Body of pancreas (tissue), 4 donors: ENCODE data around the gene COQ10B. TPM values are rescaled to one million over a fixed set of nuclear protein-coding genes. Genes with fewer than 3 reads are reported as not detected.
A peak's percentile ranks its signal among the peaks of the same experiment; 100 is the strongest.

Source experiments
- ATAC-seq: fragments of 150-250 bp; one replicate; pipeline ENCODE4 v1.9.1; 2016
- DNase-seq, 4 donors: peaks; one replicate each; pipeline ENCODE4 v3.0.0-alpha.2; 2019
- H3K27ac ChIP-seq, 4 donors: fragments of 200-600 bp; sonication (generic); 1 replicate in 3 of 4; 2 replicates in 1 of 4; pipeline versions ENCODE4 v1.5.1 to v1.6.1; 2016 to 2019; ENCODE audit warnings: mild to moderate bottlenecking in 1 of 4, mixed read lengths in 1 of 4, moderate library complexity in 1 of 4
- H3K27me3 ChIP-seq, 2 donors: fragments of 200-600 bp; sonication (generic); one replicate each; pipeline ENCODE4 v1.6.0; 2016; ENCODE audit warnings: mild to moderate bottlenecking in 1 of 2
- H3K36me3 ChIP-seq, 2 donors: fragments of 200-600 bp; sonication (generic); replicated peaks in 1 of 2; 2 replicates each; pipeline ENCODE4 v1.5.1; 2016; ENCODE audit warnings: low read depth in 2 of 2; ENCODE audit not compliant: insufficient read depth in 1 of 2
- H3K4me1 ChIP-seq: fragments of 200-600 bp; sonication (generic); one replicate; pipeline ENCODE4 v1.6.0; 2016
- H3K4me3 ChIP-seq, 2 donors: fragments of 200-600 bp; sonication (generic); 1 replicate in 1 of 2; 2 replicates in 1 of 2; pipeline ENCODE4 v1.5.1; 2016 to 2019
- H3K9me3 ChIP-seq, 3 donors: fragments of 200-600 bp; sonication (generic); 1 replicate in 2 of 3; 2 replicates in 1 of 3; pipeline ENCODE4 v1.5.1; 2016
- CTCF ChIP-seq, 7 experiments: fragments of 450-650 bp in 4 of 7; fragments of 200-600 bp in 3 of 7; sonication (generic) in 3 of 7; IDR thresholded peaks; one replicate each; pipeline ENCODE4 v1.5.1; 2016 to 2019; ENCODE audit warnings: antibody characterized with exemption in 7 of 7
- POLR2A ChIP-seq, 3 donors: fragments of 450-650 bp; IDR thresholded peaks; one replicate each; pipeline ENCODE4 v1.6.1; 2016; ENCODE audit warnings: antibody characterized with exemption in 3 of 3, mild to moderate bottlenecking in 2 of 3
- WGBS, 2 donors: methylation state at CpG; one replicate each; pipeline ENCODE4 v1.1.5; 2017; 5-methylcytosine and 5-hydroxymethylcytosine counted together
- intact Hi-C: fragments of 100-400 bp; cut with DNase I; formaldehyde crosslinking; loops from one replicate; pipeline ENCODE4 v1.15.1; 2023
- total RNA-seq, 2 donors: library from RNA; depleted of rRNA; stranded (reverse); fragments of >200 nt; gene quantifications; one replicate each; pipeline ENCODE4 v1.1.0, GENCODE V29; 2016

The COQ10B gene
- total RNA-seq: 1 to 10 TPM; 5.3 to 9.6 TPM

DNA sequence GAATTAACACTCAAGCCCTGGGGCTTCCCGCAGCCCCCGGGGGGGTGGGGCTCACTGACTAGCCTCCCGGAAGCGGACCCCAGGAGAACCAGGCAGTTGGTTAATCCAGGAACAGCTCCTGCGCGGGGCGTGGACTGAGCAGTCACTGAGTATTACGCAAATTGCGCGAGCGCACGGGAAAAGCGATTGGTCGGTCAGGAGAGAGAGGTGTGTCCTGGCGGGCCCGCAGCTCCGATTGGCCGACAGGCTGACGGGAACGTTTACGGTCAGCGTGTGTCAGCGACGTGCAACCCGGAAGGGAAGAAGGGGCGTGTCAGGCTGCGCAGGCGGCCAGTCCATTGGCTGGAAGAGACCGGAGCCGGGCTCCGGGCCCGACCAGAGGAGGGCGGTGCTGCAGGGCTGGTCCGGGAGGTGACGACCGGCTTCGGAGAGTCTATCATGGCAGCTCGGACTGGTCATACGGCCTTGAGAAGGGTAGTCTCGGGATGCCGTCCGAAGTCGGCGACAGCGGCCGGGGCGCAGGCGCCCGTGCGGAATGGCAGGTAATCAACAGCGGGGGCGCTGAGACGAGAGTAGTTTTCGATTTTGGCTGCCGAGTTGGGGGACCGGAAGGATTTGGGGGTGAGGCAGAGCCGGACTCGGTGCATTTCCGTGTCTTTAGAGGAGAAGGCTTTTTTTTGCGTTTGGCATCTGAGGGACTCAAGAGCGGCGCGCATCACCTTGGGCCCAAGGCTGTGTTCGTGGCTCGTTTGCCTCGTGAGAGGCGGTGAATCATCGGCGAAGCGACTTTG is at the start of gene COQ10B:
COQ10B (plus strand) TSS at position 430 of the 791 bp plus-strand sequence; CDS start at position 439, 9 bp downstream.
- peak within 1 kb of the TSS; percentile 97 to 99 (median 98) for H3K27ac ChIP-seq

GRCh38 chr2:197405582-197405981 is 47.8 kb upstream of the COQ10B start:
- no peak overlapping the region for H3K4me3 ChIP-seq
- H3K27ac ChIP-seq: no peak overlapping the region
- no peaks in the 10 kb centered on the region for H3K4me1 ChIP-seq
- no peaks in the 10 kb centered on the region for H3K9me3 ChIP-seq
- no peak for TF ChIP-seq POLR2A (IDR thresholded peaks at IDR 0.05)
- TF ChIP-seq CTCF (IDR thresholded peaks at IDR 0.05): no peak
- DNase-seq (no peak), ATAC-seq (no peak)
- H3K27me3 ChIP-seq: no peaks in the 10 kb centered on the region
- peaks cover 17 to 71% of the 10 kb centered on the region in 2 donors for H3K36me3 ChIP-seq
- intact Hi-C loops: no loop called here
- WGBS, 2 donors: 79 to 86% methylated on average over 2 of the region's 2 CpGs

More for the DNA sequence above, at the start of gene COQ10B:
- no peaks in the 10 kb centered on the region for H3K27me3 ChIP-seq
- WGBS, 2 donors: 0% methylated on average over 17 to 70 of the region's 70 CpGs
- peaks cover 19% of the 10 kb centered on the region for H3K4me1 ChIP-seq
- intact Hi-C loops: no loop called here
- DNase-seq (peak; percentile 99 to 100 (median 99)), ATAC-seq (peak; percentile 94)
- H3K4me3 ChIP-seq: peak within 1 kb of the TSS; percentile 22 to 76
- no peaks in the 10 kb centered on the region for H3K36me3 ChIP-seq
- no peaks in the 10 kb centered on the region for H3K9me3 ChIP-seq
- TF ChIP-seq POLR2A (IDR thresholded peaks at IDR 0.05) (peak; percentile 93 to 99 (median 98)), CTCF (IDR thresholded peaks at IDR 0.05) (peak in 6 of 7 experiments; percentile 13 to 53 (median 36))

- Histone ChIP-seq H3K4me1 (no peaks in the 10 kb centered on the region), H3K36me3 (peaks cover 16 to 53% of the 10 kb centered on the region in 2 donors), H3K4me3 (no peak overlapping the region), H3K27ac (no peak overlapping the region), H3K27me3 (no peaks in the 10 kb centered on the region), H3K9me3 (no peaks in the 10 kb centered on the region)
- no peak for ATAC-seq
- DNase-seq: no peak
- TF ChIP-seq POLR2A (IDR thresholded peaks at IDR 0.05): no peak
- TF ChIP-seq CTCF (IDR thresholded peaks at IDR 0.05): no peak
- 62 to 66% methylated on average over 5 of the region's 5 CpGs for WGBS, 2 donors
- intact Hi-C loops: loop anchor here (10.0 kb wide), 1 partner anchor 639 kb away; no protein-coding TSS in a partner anchor
Observed at GRCh38 chr2:197414039-197414438, 39.3 kb upstream of the COQ10B start.

GRCh38 chr2:197414515-197414914 is 38.8 kb upstream of the COQ10B start:
- Histone ChIP-seq H3K4me1 (no peaks in the 10 kb centered on the region), H3K4me3 (no peak overlapping the region), H3K36me3 (peaks cover 16 to 49% of the 10 kb centered on the region in 2 donors), H3K27ac (no peak overlapping the region), H3K27me3 (no peaks in the 10 kb centered on the region), H3K9me3 (no peaks in the 10 kb centered on the region)
- ATAC-seq (no peak), DNase-seq (no peak)
- TF ChIP-seq CTCF (IDR thresholded peaks at IDR 0.05): no peak
- TF ChIP-seq POLR2A (IDR thresholded peaks at IDR 0.05): no peak
- WGBS, 2 donors: 79 to 81% methylated on average over 2 of the region's 2 CpGs
- intact Hi-C loops: loop anchor here (10.0 kb wide), 1 partner anchor 640 kb away; no protein-coding TSS in a partner anchor
